PFSK-1 (cell line): ENCODE data around the gene SP4.

ENCODE experiments used
- FOXP2 ChIP-seq: optimal IDR thresholded peaks from 2 replicates; pipeline ENCODE3; 2011; ENCODE audit warnings: borderline replicate concordance, control low read depth, inconsistent platforms; ENCODE audit not compliant: insufficient read depth; ENCODE audit errors: extremely low read length, extremely low read depth
- POLR2AphosphoS5 ChIP-seq: IDR thresholded peaks from 2 replicates; pipeline ENCODE4 v1.6.1; 2012; ENCODE audit warnings: low read depth, mild to moderate bottlenecking, control low read depth, low read length, moderate library complexity
- SIN3A ChIP-seq: IDR thresholded peaks from 2 replicates; pipeline ENCODE4 v1.6.1; 2012; ENCODE audit warnings: mild to moderate bottlenecking, low read length, moderate library complexity, borderline replicate concordance; ENCODE audit not compliant: insufficient read depth
- TAF1 ChIP-seq: IDR thresholded peaks from 2 replicates; pipeline ENCODE4 v1.6.1; 2012; ENCODE audit warnings: low read length, control low read depth, borderline replicate concordance; ENCODE audit not compliant: insufficient read depth
- TF ChIP-seq, protein P1 (sequence below), 2 experiments: IDR thresholded peaks; 2 replicates each; pipeline versions ENCODE4 v1.6.1 to v1.8.0; 2011 to 2012; ENCODE audit warnings: low read depth in 2 of 2, low read length in 2 of 2, control low read depth in 1 of 2, inconsistent platforms in 1 of 2, mild to moderate bottlenecking in 1 of 2, moderate library complexity in 1 of 2; ENCODE audit not compliant: insufficient read depth in 1 of 2

Gene SP4

DNA sequence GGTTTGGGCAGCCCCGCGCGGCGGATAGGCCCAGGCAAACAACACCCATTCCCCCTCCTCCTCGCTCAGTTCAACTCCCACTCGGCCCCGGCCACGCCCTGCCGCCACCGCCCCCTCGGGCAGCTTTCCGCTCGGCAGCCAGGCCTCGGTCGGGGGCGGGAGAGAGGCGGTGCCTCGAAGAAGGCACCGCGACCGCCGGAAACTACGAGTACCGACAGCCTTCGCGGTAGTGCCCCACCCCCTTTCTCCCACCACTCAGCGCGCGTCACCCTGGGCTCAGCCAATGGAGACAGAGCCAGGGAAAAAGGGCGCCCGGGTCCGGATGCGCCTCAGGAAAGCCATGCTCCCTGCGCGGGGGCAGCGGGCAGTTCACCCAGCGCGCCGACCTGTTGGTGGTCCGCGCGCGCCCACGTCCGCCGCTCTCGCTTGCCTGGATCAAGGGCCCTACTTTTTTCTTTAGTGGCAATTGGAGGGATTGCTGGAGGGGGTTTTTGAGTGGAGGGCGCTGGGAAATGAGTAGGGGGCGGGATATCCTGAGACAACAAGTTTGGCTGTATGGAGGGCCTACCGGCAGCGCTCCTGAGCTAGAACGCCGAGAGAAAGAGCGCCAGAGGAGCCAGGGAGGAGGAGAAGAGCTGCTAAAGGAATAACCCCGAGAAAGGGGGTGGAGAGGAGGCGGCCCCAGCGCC is 557 bp upstream of the SP4 start:
- peak; percentile 79 for TF ChIP-seq FOXP2
- peak; percentile 55; the same call in 1 of the 2 replicates for TF ChIP-seq TAF1
- TF ChIP-seq SIN3A: no peak
- peak; percentile 65 for TF ChIP-seq POLR2AphosphoS5
- TF ChIP-seq, protein P1, sequence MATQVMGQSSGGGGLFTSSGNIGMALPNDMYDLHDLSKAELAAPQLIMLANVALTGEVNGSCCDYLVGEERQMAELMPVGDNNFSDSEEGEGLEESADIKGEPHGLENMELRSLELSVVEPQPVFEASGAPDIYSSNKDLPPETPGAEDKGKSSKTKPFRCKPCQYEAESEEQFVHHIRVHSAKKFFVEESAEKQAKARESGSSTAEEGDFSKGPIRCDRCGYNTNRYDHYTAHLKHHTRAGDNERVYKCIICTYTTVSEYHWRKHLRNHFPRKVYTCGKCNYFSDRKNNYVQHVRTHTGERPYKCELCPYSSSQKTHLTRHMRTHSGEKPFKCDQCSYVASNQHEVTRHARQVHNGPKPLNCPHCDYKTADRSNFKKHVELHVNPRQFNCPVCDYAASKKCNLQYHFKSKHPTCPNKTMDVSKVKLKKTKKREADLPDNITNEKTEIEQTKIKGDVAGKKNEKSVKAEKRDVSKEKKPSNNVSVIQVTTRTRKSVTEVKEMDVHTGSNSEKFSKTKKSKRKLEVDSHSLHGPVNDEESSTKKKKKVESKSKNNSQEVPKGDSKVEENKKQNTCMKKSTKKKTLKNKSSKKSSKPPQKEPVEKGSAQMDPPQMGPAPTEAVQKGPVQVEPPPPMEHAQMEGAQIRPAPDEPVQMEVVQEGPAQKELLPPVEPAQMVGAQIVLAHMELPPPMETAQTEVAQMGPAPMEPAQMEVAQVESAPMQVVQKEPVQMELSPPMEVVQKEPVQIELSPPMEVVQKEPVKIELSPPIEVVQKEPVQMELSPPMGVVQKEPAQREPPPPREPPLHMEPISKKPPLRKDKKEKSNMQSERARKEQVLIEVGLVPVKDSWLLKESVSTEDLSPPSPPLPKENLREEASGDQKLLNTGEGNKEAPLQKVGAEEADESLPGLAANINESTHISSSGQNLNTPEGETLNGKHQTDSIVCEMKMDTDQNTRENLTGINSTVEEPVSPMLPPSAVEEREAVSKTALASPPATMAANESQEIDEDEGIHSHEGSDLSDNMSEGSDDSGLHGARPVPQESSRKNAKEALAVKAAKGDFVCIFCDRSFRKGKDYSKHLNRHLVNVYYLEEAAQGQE (IDR thresholded peaks at IDR 0.05; ENCODE audit: insufficient read depth in 1 of 2, low read depth in 2 of 2, low read length in 2 of 2): peak in 1 of 2 experiments; percentile 10; a peak in 1 of 4 replicates

DNA sequence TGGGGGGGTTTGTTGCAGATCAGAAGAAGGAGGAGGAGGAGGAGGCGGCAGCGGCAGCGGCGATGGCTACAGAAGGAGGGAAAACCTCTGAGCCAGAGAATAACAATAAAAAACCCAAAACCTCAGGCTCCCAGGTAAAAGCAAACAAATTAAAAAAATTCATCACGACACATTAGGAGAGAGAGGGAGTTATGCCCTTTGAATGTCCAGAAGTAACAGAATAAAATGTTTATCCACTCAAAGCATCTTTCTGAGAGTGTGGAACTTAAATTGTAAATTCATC is 717 bp downstream of the SP4 start:
- TF ChIP-seq TAF1 (no peak), POLR2AphosphoS5 (no peak), FOXP2 (no peak), SIN3A (no peak)
- TF ChIP-seq, protein P1 (IDR thresholded peaks at IDR 0.05; ENCODE audit: insufficient read depth in 1 of 2, low read depth in 2 of 2, low read length in 2 of 2): no peak

DNA sequence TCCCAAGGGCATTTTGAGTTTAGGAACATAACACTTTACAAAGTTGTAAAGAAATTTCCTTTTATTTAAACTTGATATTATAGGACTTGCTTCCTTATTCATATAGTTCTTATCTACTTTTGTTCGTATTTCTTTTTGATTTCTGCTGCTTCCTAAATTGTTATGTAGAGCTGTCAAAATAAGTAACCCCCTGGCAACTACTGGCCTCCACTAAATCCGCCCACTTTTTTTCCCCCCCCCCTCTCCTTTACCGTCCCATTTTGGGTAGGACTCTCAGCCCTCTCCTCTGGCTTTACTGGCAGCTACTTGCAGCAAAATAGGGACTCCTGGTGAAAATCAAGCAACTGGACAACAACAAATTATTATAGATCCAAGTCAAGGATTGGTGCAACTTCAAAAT is 1.1 kb downstream of the SP4 start:
- TF ChIP-seq, protein P1 (IDR thresholded peaks at IDR 0.05; ENCODE audit: insufficient read depth in 1 of 2, low read depth in 2 of 2, low read length in 2 of 2): no peak
- no peak for TF ChIP-seq FOXP2
- TF ChIP-seq TAF1: no peak
- TF ChIP-seq SIN3A: no peak
- no peak for TF ChIP-seq POLR2AphosphoS5

DNA sequence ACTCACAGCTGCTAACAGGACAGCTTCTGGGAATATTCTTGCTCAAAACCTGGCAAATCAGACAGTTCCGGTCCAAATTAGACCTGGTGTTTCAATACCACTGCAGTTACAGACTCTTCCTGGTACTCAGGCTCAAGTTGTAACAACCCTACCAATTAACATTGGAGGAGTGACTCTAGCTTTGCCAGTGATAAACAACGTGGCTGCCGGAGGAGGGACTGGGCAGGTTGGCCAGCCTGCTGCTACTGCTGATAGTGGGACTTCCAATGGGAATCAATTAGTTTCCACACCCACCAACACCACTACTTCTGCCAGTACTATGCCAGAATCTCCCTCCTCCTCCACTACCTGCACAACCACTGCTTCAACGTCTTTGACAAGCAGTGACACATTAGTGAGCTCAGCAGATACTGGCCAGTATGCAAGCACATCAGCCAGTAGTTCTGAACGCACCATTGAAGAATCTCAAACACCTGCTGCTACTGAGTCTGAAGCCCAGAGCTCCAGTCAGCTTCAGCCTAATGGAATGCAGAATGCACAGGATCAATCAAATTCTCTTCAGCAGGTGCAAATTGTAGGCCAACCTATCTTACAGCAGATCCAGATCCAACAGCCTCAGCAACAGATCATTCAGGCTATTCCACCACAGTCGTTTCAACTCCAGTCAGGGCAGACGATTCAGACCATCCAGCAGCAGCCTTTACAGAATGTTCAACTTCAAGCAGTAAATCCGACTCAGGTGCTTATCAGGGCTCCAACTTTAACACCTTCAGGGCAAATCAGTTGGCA is 2.1 kb downstream of the SP4 start:
- TF ChIP-seq SIN3A (no peak), POLR2AphosphoS5 (no peak), TAF1 (no peak), FOXP2 (no peak)
- TF ChIP-seq, protein P1 (IDR thresholded peaks at IDR 0.05; ENCODE audit: insufficient read depth in 1 of 2, low read depth in 2 of 2, low read length in 2 of 2): no peak

DNA sequence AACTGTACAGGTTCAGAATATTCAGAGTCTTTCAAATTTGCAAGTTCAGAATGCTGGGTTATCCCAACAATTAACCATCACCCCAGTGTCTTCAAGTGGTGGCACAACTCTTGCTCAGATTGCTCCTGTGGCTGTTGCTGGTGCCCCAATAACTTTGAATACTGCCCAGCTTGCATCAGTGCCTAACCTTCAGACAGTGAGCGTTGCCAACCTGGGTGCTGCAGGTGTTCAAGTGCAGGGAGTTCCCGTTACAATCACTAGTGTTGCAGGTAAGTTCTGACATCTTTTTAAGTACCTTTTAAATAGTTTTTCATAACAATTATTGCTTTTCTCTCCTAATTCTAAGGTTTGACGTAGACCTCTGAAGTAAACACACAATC is 2.7 kb downstream of the SP4 start:
- TF ChIP-seq POLR2AphosphoS5 (no peak), TAF1 (no peak), SIN3A (no peak)
- TF ChIP-seq, protein P1 (IDR thresholded peaks at IDR 0.05; ENCODE audit: insufficient read depth in 1 of 2, low read depth in 2 of 2, low read length in 2 of 2): no peak
